ENCODE data around the gene MIOX. TPM values are rescaled to one million over a fixed set of nuclear protein-coding genes. Genes with fewer than 3 reads are reported as not detected.

The MIOX gene
- total and polyA plus RNA-seq, 10 of the 15 experiments (the other 5 are each of a cell fraction or from before 2014, with no cell fraction given): 0.10 to 0.31 TPM; not detected in 8

- ChIA-PET SMC1A (ENCODE audit: uncharacterized antibody, unreplicated experiment) (interaction anchor here (1.0 to 1.6 kb wide), 2 partner anchors 164 kb away, joined by 3 to 7 read pairs; no protein-coding TSS in a partner anchor), POLR2A (no interaction called here), RAD21 (ENCODE audit: unreplicated experiment) (no interaction called here), CTCF (interaction anchor here (1.8 kb wide), 1 partner anchor 41 kb away, joined by 8 read pairs; no protein-coding TSS in a partner anchor)
- peaks cover 8 to 42% of the 10 kb centered on the region in 2 experiments; a peak in 3 of 4 replicates for H3K36me3 ChIP-seq (ENCODE audit: control insufficient read depth in 2 of 2, insufficient read depth in 2 of 2, low read length in 1 of 2)
- no peak overlapping the region for H3K4me2 ChIP-seq (ENCODE audit: control insufficient read depth, insufficient read depth)
- no peaks in the 10 kb centered on the region for H3K4me1 ChIP-seq (ENCODE audit: control insufficient read depth, insufficient read depth, low read length)
- H3K27me3 ChIP-seq (replicated peaks in 1 of 2; ENCODE audit: control insufficient read depth in 2 of 2, insufficient read depth in 2 of 2, low read length in 1 of 2): no peaks in the 10 kb centered on the region
- peak; percentile 54 for ATAC-seq
- no peak overlapping the region for H3K4me3 ChIP-seq
- BruUV-seq (replicated peaks): no TSS peak
- intact Hi-C loops (cut with micrococcal nuclease; ENCODE audit: unreplicated experiment) (loop anchor here (2.0 kb wide), 1 partner anchor 42 kb away; no protein-coding TSS in a partner anchor), in situ Hi-C loops (cut with MboI) (no loop called here)
- H3K79me2 ChIP-seq (ENCODE audit: control insufficient read depth, insufficient read depth, low read length): no peaks in the 10 kb centered on the region
- no peak for FAIRE-seq
- no peak overlapping the region for H2AFZ ChIP-seq (ENCODE audit: control insufficient read depth, low read depth, low read length)
- no peaks in the 10 kb centered on the region for H3K9me3 ChIP-seq (replicated peaks; ENCODE audit: control insufficient read depth, insufficient read depth, low read length)
- no peak overlapping the region for H3K9ac ChIP-seq (ENCODE audit: control insufficient read depth, insufficient read depth, low read length)
- TF ChIP-seq ZZZ3 (IDR thresholded peaks at IDR 0.05; ENCODE audit: control insufficient read depth, insufficient read length, low read depth) (no peak), SMC3 (IDR thresholded peaks at IDR 0.05; ENCODE audit: borderline replicate concordance, low read length) (peak; percentile 16; the same call in 1 of the 2 replicates), CTCF (IDR thresholded peaks at IDR 0.05 in 2 of 3, conservative IDR thresholded peaks at IDR 0.05 in 1 of 3; ENCODE audit: control insufficient read depth in 2 of 3, extremely low read depth in 1 of 3, insufficient read depth in 1 of 3, low read depth in 3 of 3, low read length in 3 of 3) (peak; percentile 25 to 34 (median 34); a peak in 4 of 6 replicates), RAD21 (IDR thresholded peaks at IDR 0.05; ENCODE audit: insufficient read depth, low read depth, low read length) (peak; percentile 32; the same call in 1 of the 2 replicates), MTA2 (IDR thresholded peaks at IDR 0.05; ENCODE audit: low read depth) (no peak), NR2C1 (IDR thresholded peaks at IDR 0.05) (no peak)
- no peaks in the 10 kb centered on the region for H4K20me1 ChIP-seq (ENCODE audit: control insufficient read depth, insufficient read depth)
- DNase-seq (ENCODE audit: low read depth, low spot score): no peak
- no peak overlapping the region for H3K27ac ChIP-seq (ENCODE audit: control insufficient read depth, insufficient read depth)
- 86% methylated on average over 26 of the region's 34 CpGs for WGBS (ENCODE audit: insufficient coverage, insufficient replicate concordance, low lambda C conversion rate, missing lambda C conversion rate)
Observed at GRCh38 chr22:50456466-50457234, 30.0 kb upstream of the MIOX start.
